ENCODE measurements around the gene RAB3C.

The RAB3C gene

GRCh38 chr5:58764199-58764598 is 181.3 kb downstream of the RAB3C start:
- POLR2A ChIA-PET, result no interaction called here
- DNase-seq (ENCODE audit: extremely low spot score), result no peak
- CTCF ChIA-PET, result interaction anchor here (2.4 kb wide), 1 partner anchor 10 kb away, joined by 8 read pairs; no protein-coding TSS in a partner anchor
- no peak for TF ChIP-seq CTCF (IDR thresholded peaks at IDR 0.05; ENCODE audit: control extremely low read depth, extremely low read depth, low read depth, missing control alignments)

GRCh38 chr5:58765058-58765457 is 182.2 kb downstream of the RAB3C start:
- DNase-seq (ENCODE audit: extremely low spot score), result no peak
- ChIA-PET POLR2A (no interaction called here), CTCF (interaction anchor here (2.4 kb wide), 1 partner anchor 9 kb away, joined by 8 read pairs; no protein-coding TSS in a partner anchor)
- TF ChIP-seq CTCF (IDR thresholded peaks at IDR 0.05; ENCODE audit: control extremely low read depth, extremely low read depth, low read depth, missing control alignments), result no peak

- ChIA-PET CTCF (interaction anchor here (1.1 to 2.0 kb wide), 3 partner anchors 8 to 104 kb away, joined by 3 to 6 read pairs (median 3); no protein-coding TSS in a partner anchor), POLR2A (no interaction called here)
- no peak for TF ChIP-seq CTCF (IDR thresholded peaks at IDR 0.05; ENCODE audit: control extremely low read depth, extremely low read depth, low read depth, missing control alignments)
- no peak for DNase-seq (ENCODE audit: extremely low spot score)
Measured at GRCh38 chr5:58767104-58767503, 184.2 kb downstream of the RAB3C start.

- no peak for TF ChIP-seq CTCF (IDR thresholded peaks at IDR 0.05; ENCODE audit: control extremely low read depth, extremely low read depth, low read depth, missing control alignments)
- DNase-seq (ENCODE audit: extremely low spot score), result no peak
- ChIA-PET CTCF (interaction anchor here (1.3 kb wide), 1 partner anchor 25 kb away, joined by 3 read pairs; no protein-coding TSS in a partner anchor), POLR2A (no interaction called here)
Measured at GRCh38 chr5:58770136-58770535, 187.3 kb downstream of the RAB3C start.

- TF ChIP-seq CTCF (IDR thresholded peaks at IDR 0.05; ENCODE audit: control extremely low read depth, extremely low read depth, low read depth, missing control alignments), result no peak
- no peak for DNase-seq (ENCODE audit: extremely low spot score)
- CTCF ChIA-PET, result no interaction called here
- POLR2A ChIA-PET, result no interaction called here
Measured at GRCh38 chr5:58771796-58772195, 188.9 kb downstream of the RAB3C start.

- ChIA-PET POLR2A (no interaction called here), CTCF (interaction anchor here (0.6 to 2.8 kb wide), 5 partner anchors 10 to 28 kb away, joined by 3 to 8 read pairs (median 4); no protein-coding TSS in a partner anchor)
- TF ChIP-seq CTCF (IDR thresholded peaks at IDR 0.05; ENCODE audit: control extremely low read depth, extremely low read depth, low read depth, missing control alignments), result no peak
- no peak for DNase-seq (ENCODE audit: extremely low spot score)
Measured at GRCh38 chr5:58773744-58774441, 191.0 kb downstream of the RAB3C start.

Measured in GM10248 (cell line).